SW480 (cell line): ENCODE measurements around the gene TYW1B.
"Not testable (repeated sequence)": the region's sequence is repeated elsewhere in the genome, so short reads cannot be mapped to it uniquely, and the experiment has no call there.

Experiments
- DNase-seq: peaks from one replicate; pipeline ENCODE4 v3.0.0-alpha.2; 2016; ENCODE audit warnings: low spot score

Gene TYW1B

GRCh38 chr7:72816370-72817157, 11.4 kb downstream of the TYW1B start:
- DNase-seq, result not testable (repeated sequence)

DNA sequence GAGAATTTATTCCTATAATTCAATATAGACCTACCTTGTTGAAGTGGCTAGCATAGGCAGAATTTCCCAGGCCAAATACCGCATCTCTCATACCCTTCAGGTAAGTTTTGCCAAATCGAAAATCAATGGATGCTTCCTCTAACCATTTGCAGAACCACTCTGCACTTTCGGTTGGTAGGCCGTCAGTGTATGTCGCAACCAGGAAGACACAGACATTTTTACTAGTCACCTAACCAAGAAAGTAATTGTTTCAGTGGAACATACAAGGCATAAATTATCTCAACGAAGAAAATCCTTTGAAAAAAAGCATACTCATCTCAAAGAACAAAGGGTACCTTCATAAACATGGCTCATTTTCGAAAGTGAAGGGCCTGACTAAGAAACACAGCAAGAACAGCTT, 17.6 kb downstream of the TYW1B start:
- DNase-seq, result not testable (repeated sequence)

- DNase-seq, result not testable (repeated sequence)
Measured at GRCh38 chr7:72808511-72808910, 19.5 kb downstream of the TYW1B start.

- not testable (repeated sequence) for DNase-seq
Measured at GRCh38 chr7:72806851-72807250, 21.1 kb downstream of the TYW1B start.

- no peak for DNase-seq
Measured at GRCh38 chr7:72805526-72806494, 22.2 kb downstream of the TYW1B start.

GRCh38 chr7:72803778-72804177, 24.2 kb downstream of the TYW1B start:
- DNase-seq, result not testable (repeated sequence)

- not testable (repeated sequence) for DNase-seq
Measured at GRCh38 chr7:72801564-72801963, 26.4 kb downstream of the TYW1B start.

GRCh38 chr7:72795401-72795800, 32.6 kb downstream of the TYW1B start:
- DNase-seq, result not testable (repeated sequence)

- no peak for DNase-seq
Measured at GRCh38 chr7:72793791-72794190, 34.2 kb downstream of the TYW1B start.

DNA sequence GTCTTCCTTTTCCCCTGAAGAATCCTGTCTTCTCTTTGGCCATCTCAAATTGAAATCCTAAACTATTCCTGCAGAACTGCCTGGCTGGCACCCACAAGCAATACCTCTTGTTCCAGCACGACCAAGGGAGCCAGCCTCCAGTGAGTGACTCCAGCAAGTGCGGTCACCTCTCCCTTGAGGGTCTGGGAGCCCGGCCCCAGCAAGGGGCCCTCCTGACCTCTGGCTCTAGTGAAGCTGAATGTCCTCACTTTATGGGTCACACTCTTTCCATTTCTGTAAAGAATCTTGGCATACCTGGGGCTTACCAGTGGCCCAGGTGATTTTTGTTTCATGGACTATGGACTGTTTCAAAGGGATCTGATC, 37.3 kb downstream of the TYW1B start:
- not testable (repeated sequence) for DNase-seq

- DNase-seq, result not testable (repeated sequence)
Measured at GRCh38 chr7:72790048-72790697, 37.8 kb downstream of the TYW1B start.

DNA sequence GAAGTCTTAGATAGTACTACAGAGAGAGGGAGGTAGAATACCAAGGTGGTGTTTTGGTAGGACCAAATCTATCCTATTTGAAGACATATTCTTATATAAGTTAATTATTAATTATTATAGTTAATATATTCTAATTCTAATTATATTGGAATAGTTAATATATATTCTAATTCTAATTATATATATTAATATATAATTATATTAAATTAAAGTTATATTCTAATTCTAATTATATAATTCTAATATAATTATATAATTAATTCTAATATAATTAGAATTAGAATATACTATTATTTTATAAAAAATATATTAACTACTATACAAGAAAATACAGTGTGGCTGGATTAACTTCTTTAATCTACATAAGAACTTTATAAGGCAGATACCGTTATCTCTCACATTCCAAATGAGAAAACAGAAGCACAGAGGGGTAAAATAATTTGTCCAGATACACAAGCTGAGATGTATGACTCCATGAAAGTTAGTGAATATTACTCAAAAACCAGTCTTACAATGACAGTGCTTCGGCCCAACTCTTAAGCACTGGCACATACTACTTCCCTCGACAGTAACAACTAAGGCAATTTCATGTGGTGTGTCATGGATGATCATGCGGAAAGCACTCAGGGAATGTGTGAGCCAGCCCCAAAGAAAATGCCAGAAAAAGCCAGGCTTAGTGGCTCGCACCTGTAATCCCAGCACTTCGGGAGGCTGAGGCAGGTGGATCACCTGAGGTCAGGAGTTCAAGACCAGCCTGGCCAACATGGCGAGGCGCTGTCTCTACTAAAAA, 42.6 kb downstream of the TYW1B start:
- no peak for DNase-seq

DNA sequence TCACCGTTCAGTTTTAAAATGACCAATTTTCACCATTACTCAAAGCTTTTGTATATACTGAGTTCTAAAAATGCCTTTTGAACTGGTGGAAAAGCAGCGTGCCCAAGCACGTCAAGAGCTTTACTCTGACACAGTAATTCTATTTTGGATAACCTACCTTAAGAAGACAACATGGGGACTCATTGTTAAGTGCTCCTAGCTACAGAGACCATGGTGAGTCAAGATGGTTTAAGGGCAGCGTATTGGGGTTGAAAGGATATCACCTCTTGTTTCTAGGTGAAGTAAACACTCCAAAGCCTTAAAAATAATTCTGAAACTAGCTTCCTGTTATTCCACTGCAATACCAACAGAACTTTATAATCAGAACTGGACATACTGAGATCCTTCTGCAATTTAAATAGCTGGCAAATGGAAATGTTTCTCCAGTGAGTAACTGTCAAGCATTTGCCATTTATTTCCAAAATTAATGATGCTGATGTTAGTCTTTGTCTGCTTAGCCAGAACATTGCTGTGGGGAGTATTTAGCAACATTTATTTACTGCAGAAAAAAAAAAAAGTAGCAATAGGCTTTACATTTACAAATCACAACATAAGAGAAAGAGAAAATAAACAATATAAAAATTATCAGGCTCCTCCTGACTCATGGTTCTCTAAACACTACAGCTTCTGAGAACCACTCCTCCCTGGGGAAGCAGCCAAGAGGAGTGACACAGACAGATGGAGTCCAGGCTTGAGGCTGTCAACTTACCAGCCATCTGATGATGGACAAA, 44.2 kb downstream of the TYW1B start:
- not testable (repeated sequence) for DNase-seq

DNA sequence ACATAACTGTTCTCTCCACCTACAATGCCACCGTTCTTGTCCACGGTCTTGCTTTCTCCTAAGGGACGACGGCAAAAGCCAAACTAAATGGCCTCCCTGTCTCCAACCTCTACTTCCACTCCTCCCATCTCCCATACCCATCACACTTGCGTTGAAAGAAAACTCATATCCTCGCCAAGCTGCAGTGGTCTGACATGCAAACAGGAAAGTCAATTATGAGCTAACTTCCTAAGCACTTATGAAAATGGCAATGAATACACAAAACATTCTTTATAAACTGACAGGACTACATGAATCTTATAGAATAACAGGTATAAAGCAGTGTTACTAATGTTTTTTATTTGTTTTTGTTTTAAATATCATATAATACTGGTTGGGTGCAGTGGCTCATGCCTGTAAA, 46.4 kb downstream of the TYW1B start:
- no peak for DNase-seq

DNA sequence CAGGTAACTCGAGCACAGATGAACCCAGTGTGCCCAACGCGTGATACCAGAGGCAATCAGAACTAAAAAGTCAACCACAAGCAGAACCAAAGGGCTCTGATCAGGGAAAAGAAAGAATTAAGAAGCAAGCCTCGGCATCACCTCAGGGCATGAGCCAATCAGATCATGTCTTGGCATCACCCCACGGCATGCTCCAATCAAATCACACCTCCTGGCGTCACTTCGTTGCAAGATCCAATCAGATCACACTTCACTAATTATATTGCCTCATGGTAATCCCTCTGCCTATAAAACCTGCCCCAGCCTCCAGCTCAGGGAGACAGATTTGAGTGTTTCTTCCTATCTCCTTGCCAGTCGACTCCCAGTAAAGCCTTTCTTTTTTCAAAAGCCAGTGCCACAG, 46.8 kb downstream of the TYW1B start:
- DNase-seq, result no peak

GRCh38 chr7:72780289-72780894, 47.6 kb downstream of the TYW1B start:
- not testable (repeated sequence) for DNase-seq

DNA sequence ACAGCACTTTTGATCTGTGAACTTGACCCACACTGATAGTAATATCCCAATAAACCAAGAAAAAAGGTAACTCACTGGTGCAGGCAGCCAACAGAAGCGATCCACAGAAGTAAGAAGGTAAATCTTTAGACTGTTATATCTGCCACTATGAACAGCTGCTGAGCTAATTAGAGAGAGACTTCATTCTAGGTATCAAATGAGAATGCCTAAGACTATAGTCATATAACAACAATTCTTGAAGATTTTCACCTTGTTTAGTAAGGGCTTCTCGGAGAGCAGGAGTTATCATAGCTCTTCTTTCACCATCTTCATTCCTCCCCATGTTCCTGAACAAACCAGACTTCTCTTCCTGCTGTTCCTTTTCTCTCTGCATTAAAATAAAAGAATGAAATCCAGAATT, 50.8 kb downstream of the TYW1B start:
- not testable (repeated sequence) for DNase-seq

DNA sequence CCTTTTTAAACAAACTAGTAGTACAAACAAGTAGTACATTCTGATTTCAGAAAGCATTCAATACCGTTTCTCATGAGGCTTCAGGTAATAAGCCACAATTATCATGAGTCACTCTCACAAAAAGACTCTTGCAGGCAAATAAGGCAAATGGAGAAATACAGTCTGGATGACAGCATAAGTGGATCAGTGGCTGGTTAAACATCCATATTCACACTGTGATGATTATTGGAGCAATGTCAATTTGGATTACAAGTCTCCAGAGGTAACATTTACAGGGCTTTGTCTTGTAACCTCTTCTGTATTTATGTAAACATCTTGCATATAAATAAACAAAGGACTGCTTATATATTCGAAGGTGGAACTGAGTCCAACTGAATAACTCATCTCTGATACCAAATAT, 55.4 kb downstream of the TYW1B start:
- not testable (repeated sequence) for DNase-seq

GRCh38 chr7:72766994-72767393, 61.0 kb downstream of the TYW1B start:
- DNase-seq, result not testable (repeated sequence)

DNA sequence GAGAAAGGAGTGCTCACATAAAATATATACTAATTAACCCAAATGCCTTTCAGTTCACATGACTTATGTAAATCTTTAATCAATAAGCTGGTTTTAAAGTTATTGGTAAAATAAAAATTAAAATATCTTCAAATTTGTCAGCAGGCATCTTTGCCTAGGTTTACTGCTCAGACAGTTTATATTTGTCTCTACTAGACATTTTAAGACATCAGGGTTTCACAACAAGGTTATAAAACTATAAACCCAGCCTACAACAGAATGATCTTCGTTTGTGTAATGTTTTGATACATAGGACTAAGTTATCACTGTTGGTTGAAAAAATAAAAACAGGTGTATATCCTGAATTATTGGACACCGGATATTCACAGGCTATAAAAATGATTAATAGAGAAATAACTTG, 67.4 kb downstream of the TYW1B start:
- DNase-seq, result no peak
